Measurements from ENCODE around the gene AK1. TPM values are rescaled to one million over a fixed set of nuclear protein-coding genes. Genes with fewer than 3 reads are reported as not detected.
A peak's percentile ranks its signal among the peaks of the same experiment; 100 is the strongest.

Gene AK1
- total RNA-seq, 1 donor from 2014 or later: 777 TPM

- no peak for DNase-seq (ENCODE audit: low read depth)
Measured at GRCh38 chr9:127868278-127868902, 9.1 kb downstream of the AK1 start.

GRCh38 chr9:127867356-127868277, 9.9 kb downstream of the AK1 start:
- DNase-seq (ENCODE audit: low read depth): no peak

GRCh38 chr9:127866535-127866934, 10.9 kb downstream of the AK1 start:
- DNase-seq (ENCODE audit: low read depth): no peak

GRCh38 chr9:127865645-127866464, 11.6 kb downstream of the AK1 start:
- DNase-seq (ENCODE audit: low read depth): no peak

- no peak for DNase-seq (ENCODE audit: low read depth)
Measured at GRCh38 chr9:127863191-127863621, 14.3 kb downstream of the AK1 start.

- DNase-seq (ENCODE audit: low read depth): no peak
Measured at GRCh38 chr9:127862075-127863011, 15.1 kb downstream of the AK1 start.

GRCh38 chr9:127860779-127861178, 16.7 kb downstream of the AK1 start:
- no peak for DNase-seq (ENCODE audit: low read depth)

GRCh38 chr9:127860260-127860659, 17.2 kb downstream of the AK1 start:
- DNase-seq (ENCODE audit: low read depth): no peak

GRCh38 chr9:127858041-127858512, 19.4 kb downstream of the AK1 start:
- DNase-seq (ENCODE audit: low read depth): peak; percentile 71

- no peak for DNase-seq (ENCODE audit: low read depth)
Measured at GRCh38 chr9:127857278-127857677, 20.2 kb downstream of the AK1 start.

- no peak for DNase-seq (ENCODE audit: low read depth)
Measured at GRCh38 chr9:127856729-127857116, 20.8 kb downstream of the AK1 start.

- peak; percentile 43 for DNase-seq (ENCODE audit: low read depth)
Measured at GRCh38 chr9:127856094-127856728, 21.3 kb downstream of the AK1 start.

- no peak for DNase-seq (ENCODE audit: low read depth)
Measured at GRCh38 chr9:127855522-127855921, 22.0 kb downstream of the AK1 start.

- no peak for DNase-seq (ENCODE audit: low read depth)
Measured at GRCh38 chr9:127854960-127855359, 22.5 kb downstream of the AK1 start.

- peak; percentile 63 for DNase-seq (ENCODE audit: low read depth)
Measured at GRCh38 chr9:127854184-127854806, 23.2 kb downstream of the AK1 start, which contains the start of gene ENG. Gene ENG (minus strand): TSS chr9:127854658. CDS start chr9:127854355, 303 bp downstream.

GRCh38 chr9:127853312-127854183, 23.9 kb downstream of the AK1 start:
- no peak for DNase-seq (ENCODE audit: low read depth)

GRCh38 chr9:127852829-127853228, 24.6 kb downstream of the AK1 start:
- no peak for DNase-seq (ENCODE audit: low read depth)

GRCh38 chr9:127850286-127850830, 27.1 kb downstream of the AK1 start:
- peak; percentile 59 for DNase-seq (ENCODE audit: low read depth)

Data from myocyte (in vitro differentiated cells).